Ectodermal cell (in vitro differentiated cells): ENCODE measurements around the gene LRRK1.

Source experiments
- H3K27ac ChIP-seq: 2 replicates; pipeline ENCODE4 v1.7.0; 2013; ENCODE audit warnings: mild to moderate bottlenecking, low read depth, low read length; ENCODE audit not compliant: insufficient read depth, poor library complexity, severe bottlenecking
- H3K27me3 ChIP-seq: 2 replicates; pipeline ENCODE4 v1.7.0; 2013; ENCODE audit warnings: mild to moderate bottlenecking, low read length; ENCODE audit not compliant: insufficient read depth, control insufficient read depth, poor library complexity, severe bottlenecking
- H3K36me3 ChIP-seq: one replicate; pipeline ENCODE4 v1.7.0; 2013; ENCODE audit warnings: low read length; ENCODE audit not compliant: control insufficient read depth, insufficient read depth
- H3K4me1 ChIP-seq: one replicate; pipeline ENCODE4 v1.7.0; 2013; ENCODE audit warnings: low read length; ENCODE audit not compliant: control insufficient read depth, insufficient read depth
- H3K4me3 ChIP-seq: 2 replicates; pipeline ENCODE4 v1.7.0; 2013; ENCODE audit warnings: low read depth, low read length, control low read depth; ENCODE audit not compliant: insufficient read depth
- H3K9me3 ChIP-seq: 2 replicates; pipeline ENCODE4 v1.7.0; 2013; ENCODE audit warnings: mild to moderate bottlenecking, low read length, moderate library complexity; ENCODE audit not compliant: control insufficient read depth
- WGBS, 2 experiments: methylation state at CpG; one replicate each; pipeline ENCODE4 v1.1.7; 2013; ENCODE audit warnings: missing lambda C conversion rate in 2 of 2; 5-methylcytosine and 5-hydroxymethylcytosine counted together

Gene LRRK1

DNA sequence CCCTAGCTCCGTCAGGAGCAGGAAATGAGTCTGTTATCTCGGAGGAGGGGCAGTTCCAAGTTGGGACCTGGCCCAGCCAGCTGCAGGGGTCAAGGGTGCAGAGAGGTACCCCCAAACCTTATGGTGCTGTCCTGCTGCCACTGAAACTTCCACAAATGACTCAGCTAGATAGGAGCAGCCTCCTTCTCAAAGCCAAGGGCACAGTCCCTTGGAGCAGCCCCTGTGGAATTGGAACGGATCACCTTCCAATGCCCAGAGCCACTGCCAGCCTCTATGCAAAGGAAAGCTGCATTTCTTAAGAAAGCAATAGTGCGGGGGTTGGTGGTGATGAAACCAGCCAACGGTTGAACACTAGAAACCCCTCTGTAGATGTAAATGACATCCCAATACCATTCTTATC is 19.6 kb upstream of the LRRK1 start:
- Histone ChIP-seq H3K4me3 (no peak overlapping the region), H3K9me3 (no peaks in the 10 kb centered on the region), H3K36me3 (no peaks in the 10 kb centered on the region), H3K27me3 (no peaks in the 10 kb centered on the region), H3K4me1 (peaks cover 12% of the 10 kb centered on the region), H3K27ac (no peak overlapping the region)
- 86 to 87% methylated on average over 5 of the region's 5 CpGs for WGBS, 2 experiments

GRCh38 chr15:100900136-100900794 is 18.9 kb upstream of the LRRK1 start:
- 84 to 88% methylated on average over 12 to 13 of the region's 13 CpGs for WGBS, 2 experiments
- no peaks in the 10 kb centered on the region for H3K27me3 ChIP-seq
- H3K36me3 ChIP-seq: no peaks in the 10 kb centered on the region
- no peak overlapping the region for H3K4me3 ChIP-seq
- H3K9me3 ChIP-seq: no peaks in the 10 kb centered on the region
- peaks cover 12% of the 10 kb centered on the region for H3K4me1 ChIP-seq
- H3K27ac ChIP-seq: no peak overlapping the region

- peaks cover 12% of the 10 kb centered on the region for H3K4me1 ChIP-seq
- no peaks in the 10 kb centered on the region for H3K27me3 ChIP-seq
- no peaks in the 10 kb centered on the region for H3K9me3 ChIP-seq
- H3K4me3 ChIP-seq: no peak overlapping the region
- H3K36me3 ChIP-seq: no peaks in the 10 kb centered on the region
- no peak overlapping the region for H3K27ac ChIP-seq
- 62 to 64% methylated on average over 9 of the region's 9 CpGs for WGBS, 2 experiments
Observed at GRCh38 chr15:100900795-100901169, 18.4 kb upstream of the LRRK1 start.

DNA sequence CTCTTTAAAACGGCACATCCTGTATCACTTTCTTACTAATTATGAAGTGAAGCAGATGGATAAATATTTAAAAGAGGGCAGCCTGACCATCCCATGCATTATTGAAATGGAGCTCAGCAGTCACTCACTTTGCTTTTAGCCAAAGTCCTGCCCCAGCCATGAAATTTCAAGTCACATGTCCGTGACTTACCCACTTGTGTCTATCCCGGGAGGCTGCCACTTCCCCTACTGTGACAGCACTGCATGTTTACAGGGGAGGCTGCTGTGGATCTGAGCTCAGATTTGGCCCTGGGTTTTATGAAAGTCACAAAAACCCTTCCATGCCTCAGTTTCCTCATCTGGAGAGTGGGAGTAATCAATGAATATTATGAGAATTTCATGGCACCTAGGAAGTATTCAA is 17.9 kb upstream of the LRRK1 start:
- Histone ChIP-seq H3K9me3 (no peaks in the 10 kb centered on the region), H3K36me3 (no peaks in the 10 kb centered on the region), H3K4me3 (no peak overlapping the region), H3K27ac (no peak overlapping the region), H3K27me3 (no peaks in the 10 kb centered on the region), H3K4me1 (peaks cover 12% of the 10 kb centered on the region)
- 94 to 95% methylated on average over 3 of the region's 3 CpGs for WGBS, 2 experiments

DNA sequence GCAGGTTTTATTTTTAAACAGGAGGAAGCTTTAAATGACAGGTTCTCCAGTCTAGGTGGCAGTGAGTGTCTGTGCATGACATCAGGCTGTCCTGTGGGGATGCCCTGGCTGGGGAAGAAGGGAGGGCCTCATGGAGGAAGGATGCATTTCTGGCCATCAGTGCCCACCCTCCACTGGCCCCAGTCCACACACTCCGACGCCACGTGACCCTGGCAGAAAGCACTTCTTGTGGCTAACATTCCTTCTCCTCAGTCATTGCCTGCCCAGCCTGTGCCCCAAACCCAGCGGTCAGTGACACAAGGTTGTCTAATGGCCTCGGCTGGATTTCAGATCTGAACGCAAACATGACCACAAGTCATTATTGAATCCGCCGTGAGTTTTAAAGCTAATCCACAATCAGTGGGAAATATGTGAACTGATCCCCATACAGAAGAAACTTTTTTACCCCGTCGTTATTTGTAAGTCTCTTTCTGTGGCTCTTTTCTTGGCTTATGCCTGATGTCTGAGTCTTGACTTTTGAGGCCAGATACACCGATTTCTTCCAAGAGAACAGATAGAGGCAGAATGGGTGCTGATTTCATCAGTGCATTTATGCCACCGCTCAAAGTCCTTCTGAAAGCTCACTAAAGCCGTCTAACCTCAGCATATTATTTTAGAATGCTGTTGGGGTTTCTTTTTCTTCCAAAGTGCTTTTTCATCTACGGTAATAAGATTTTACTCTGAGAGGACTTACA is 17.3 kb upstream of the LRRK1 start:
- 95 to 96% methylated on average over 14 of the region's 14 CpGs for whole genome bisulfite sequencing, 2 experiments
- Histone ChIP-seq H3K27me3 (no peaks in the 10 kb centered on the region), H3K36me3 (no peaks in the 10 kb centered on the region), H3K4me3 (no peak overlapping the region), H3K27ac (no peak overlapping the region), H3K4me1 (peaks cover 12% of the 10 kb centered on the region), H3K9me3 (no peaks in the 10 kb centered on the region)

DNA sequence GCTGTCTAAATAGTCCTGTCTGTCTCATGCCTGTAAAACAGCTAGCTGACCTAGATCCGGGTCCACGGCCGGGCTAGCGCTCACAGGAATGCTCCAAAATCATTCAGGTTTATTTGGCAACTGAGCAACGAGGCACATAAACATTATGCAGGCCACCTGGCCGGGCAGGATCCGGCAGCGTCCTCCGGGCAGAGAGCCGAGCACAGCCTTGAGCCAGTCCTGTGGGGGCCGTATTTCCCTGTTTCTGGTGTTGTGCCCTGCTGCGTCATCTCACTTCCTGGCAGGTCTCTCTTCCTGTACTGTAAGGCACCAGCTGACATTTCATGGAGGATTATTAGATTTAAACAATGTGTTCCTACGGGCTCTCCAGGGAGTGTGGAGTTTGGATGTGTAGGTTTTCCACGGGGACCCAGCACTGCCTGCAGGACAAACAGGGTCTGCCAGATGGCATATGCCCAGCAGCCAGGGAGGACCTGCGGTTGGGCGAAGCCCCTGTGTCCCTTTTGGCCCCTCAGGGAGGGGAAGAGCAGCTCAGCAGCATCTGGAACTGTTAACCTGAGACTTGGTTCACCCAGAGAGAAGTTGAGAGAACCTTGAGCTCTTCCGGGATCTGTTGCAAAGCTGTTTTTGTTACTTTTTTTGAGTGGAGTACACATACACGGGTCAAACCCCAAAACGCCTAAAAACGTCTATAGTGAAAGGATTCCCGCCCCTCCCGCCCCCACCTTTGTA is 16.6 kb upstream of the LRRK1 start:
- Histone ChIP-seq H3K27ac (no peak overlapping the region), H3K27me3 (no peaks in the 10 kb centered on the region), H3K4me3 (no peak overlapping the region), H3K4me1 (peaks cover 12% of the 10 kb centered on the region), H3K9me3 (no peaks in the 10 kb centered on the region), H3K36me3 (no peaks in the 10 kb centered on the region)
- WGBS, 2 experiments: 92 to 94% methylated on average over 22 of the region's 22 CpGs

- Histone ChIP-seq H3K4me3 (no peak overlapping the region), H3K4me1 (peaks cover 12% of the 10 kb centered on the region), H3K9me3 (no peaks in the 10 kb centered on the region), H3K27me3 (no peaks in the 10 kb centered on the region), H3K36me3 (no peaks in the 10 kb centered on the region), H3K27ac (no peak overlapping the region)
- WGBS, 2 experiments: 89 to 96% methylated on average over 3 of the region's 3 CpGs
Observed at GRCh38 chr15:100903168-100903554, 16.0 kb upstream of the LRRK1 start.

- Histone ChIP-seq H3K36me3 (no peaks in the 10 kb centered on the region), H3K4me1 (peaks cover 10% of the 10 kb centered on the region), H3K9me3 (no peaks in the 10 kb centered on the region), H3K4me3 (no peak overlapping the region), H3K27me3 (no peaks in the 10 kb centered on the region), H3K27ac (no peak overlapping the region)
- WGBS, 2 experiments: 73 to 87% methylated on average over 8 of the region's 8 CpGs
Observed at GRCh38 chr15:100905850-100906249, 13.3 kb upstream of the LRRK1 start.

- WGBS, 2 experiments: 72% methylated on average over 6 of the region's 6 CpGs
- Histone ChIP-seq H3K4me3 (no peak overlapping the region), H3K9me3 (no peaks in the 10 kb centered on the region), H3K4me1 (peaks cover 3% of the 10 kb centered on the region), H3K36me3 (no peaks in the 10 kb centered on the region), H3K27ac (no peak overlapping the region), H3K27me3 (no peaks in the 10 kb centered on the region)
Observed at GRCh38 chr15:100908466-100908865, 10.7 kb upstream of the LRRK1 start.

- Histone ChIP-seq H3K27ac (no peak overlapping the region), H3K36me3 (no peaks in the 10 kb centered on the region), H3K27me3 (no peaks in the 10 kb centered on the region), H3K4me1 (peaks cover 3% of the 10 kb centered on the region), H3K4me3 (no peak overlapping the region), H3K9me3 (no peaks in the 10 kb centered on the region)
- 88 to 91% methylated on average over 4 of the region's 4 CpGs for WGBS, 2 experiments
Observed at GRCh38 chr15:100909565-100909964, 9.6 kb upstream of the LRRK1 start.
